GM23338 (cell line): Measurements from ENCODE around the gene MAMLD1. TPM values are rescaled to one million over a fixed set of nuclear protein-coding genes. Genes with fewer than 3 reads are reported as not detected.

Experiments used
- ATAC-seq: fragments of 200-7000 bp; cut with Tn5 transposase; 3 replicates; pipeline ENCODE4 v1.9.1; 2020
- DNase-seq: peaks from one replicate; pipeline ENCODE4 v3.0.0-alpha.2; 2015; ENCODE audit warnings: low spot score
- H2AFZ ChIP-seq: fragments of 200-600 bp; sonication (generic); 2 replicates; pipeline ENCODE4 v1.8.0; 2016; ENCODE audit warnings: antibody characterized with exemption, mild to moderate bottlenecking, moderate library complexity
- H3F3A ChIP-seq: fragments of 200-600 bp; sonication (generic); replicated peaks from 2 replicates; pipeline ENCODE4 v1.8.0; 2017; ENCODE audit warnings: antibody characterized with exemption, mixed run types, low read depth
- H3K27ac ChIP-seq: fragments of 200-600 bp; sonication (generic); 2 replicates; pipeline ENCODE4 v1.6.1; 2016; ENCODE audit warnings: low read depth
- H3K27me3 ChIP-seq: fragments of 200-600 bp; sonication (generic); 2 replicates; pipeline ENCODE4 v1.8.0; 2016; ENCODE audit warnings: mild to moderate bottlenecking, mixed run types, moderate library complexity; ENCODE audit not compliant: insufficient read depth
- H3K36me3 ChIP-seq: fragments of 200-600 bp; sonication (generic); 2 replicates; pipeline ENCODE4 v1.8.0; 2016; ENCODE audit warnings: mild to moderate bottlenecking; ENCODE audit not compliant: insufficient read depth
- H3K4me1 ChIP-seq: fragments of 200-600 bp; sonication (generic); 2 replicates; pipeline ENCODE4 v1.8.0; 2016; ENCODE audit warnings: mild to moderate bottlenecking, moderate library complexity; ENCODE audit not compliant: insufficient read depth
- H3K4me2 ChIP-seq: fragments of 200-600 bp; sonication (generic); 2 replicates; pipeline ENCODE4 v1.7.1; 2017; ENCODE audit warnings: mixed run types
- H3K4me3 ChIP-seq: fragments of 200-600 bp; sonication (generic); 2 replicates; pipeline ENCODE4 v1.6.1; 2016; ENCODE audit warnings: mixed run types
- H3K79me2 ChIP-seq: fragments of 200-600 bp; sonication (generic); replicated peaks from 2 replicates; pipeline ENCODE4 v1.8.0; 2017; ENCODE audit warnings: mild to moderate bottlenecking; ENCODE audit not compliant: insufficient read depth
- H3K9me2 ChIP-seq: fragments of 200-600 bp; sonication (generic); 2 replicates; pipeline ENCODE4 v1.8.0; 2017; ENCODE audit not compliant: insufficient read depth
- H4K20me1 ChIP-seq: fragments of 200-600 bp; sonication (generic); replicated peaks from 2 replicates; pipeline ENCODE4 v1.8.0; 2017; ENCODE audit warnings: mild to moderate bottlenecking; ENCODE audit not compliant: insufficient read depth
- H3K27ac Mint-ChIP-seq: 2 replicates; pipeline ENCODE4 v1.8.0; 2020; ENCODE audit warnings: inconsistent platforms, mild to moderate bottlenecking, moderate library complexity, mixed read lengths
- H3K27me3 Mint-ChIP-seq: 3 replicates; pipeline ENCODE4 v1.8.0; 2022; ENCODE audit warnings: low read depth, mild to moderate bottlenecking, moderate library complexity, mixed read lengths, inconsistent platforms; ENCODE audit not compliant: insufficient read depth, poor library complexity
- H3K36me3 Mint-ChIP-seq: 3 replicates; pipeline ENCODE4 v1.8.0; 2021; ENCODE audit warnings: low read depth, mild to moderate bottlenecking, inconsistent platforms, moderate library complexity, mixed read lengths
- H3K4me1 Mint-ChIP-seq: 3 replicates; pipeline ENCODE4 v1.8.0; 2020; ENCODE audit warnings: mild to moderate bottlenecking, inconsistent platforms, mixed read lengths
- H3K4me3 Mint-ChIP-seq: 3 replicates; pipeline ENCODE4 v1.8.0; 2021; ENCODE audit warnings: moderate library complexity, mild to moderate bottlenecking, inconsistent platforms, mixed read lengths
- H3K9me3 Mint-ChIP-seq: 3 replicates; pipeline ENCODE4 v1.8.0; 2020; ENCODE audit warnings: moderate library complexity, mild to moderate bottlenecking, inconsistent platforms, mixed read lengths
- CREB1 ChIP-seq: fragments of 250-450 bp; sonication (Bioruptor Pico); IDR thresholded peaks from 2 replicates; pipeline ENCODE4 v1.5.0; 2020; ENCODE audit warnings: low read depth, mild to moderate bottlenecking, moderate library complexity
- CTCF ChIP-seq, 2 experiments: fragments of 200-600 bp in 1 of 2; sonication (generic) in 1 of 2; conservative IDR thresholded peaks; 2 replicates each; pipeline versions ENCODE4 v1.5.1 to v1.6.1; 2016 to 2017; ENCODE audit warnings: antibody characterized with exemption in 2 of 2, low read depth in 2 of 2, mild to moderate bottlenecking in 2 of 2, moderate library complexity in 1 of 2
- ETS1 ChIP-seq: IDR thresholded peaks from 2 replicates; pipeline ENCODE4 v1.6.1; 2016; ENCODE audit warnings: antibody characterized with exemption
- EZH2 ChIP-seq: fragments of 200-600 bp; sonication (generic); IDR thresholded peaks from one replicate; pipeline ENCODE4 v1.8.0; 2017; ENCODE audit warnings: antibody characterized with exemption, mild to moderate bottlenecking, low read depth; ENCODE audit not compliant: unreplicated experiment
- EZH2phosphoT487 ChIP-seq: fragments of 200-600 bp; sonication (generic); IDR thresholded peaks from one replicate; pipeline ENCODE4 v1.8.1; 2018; ENCODE audit warnings: antibody characterized with exemption; ENCODE audit not compliant: unreplicated experiment
- JUNB ChIP-seq: IDR thresholded peaks from one replicate; pipeline ENCODE4 v1.6.1; 2016; ENCODE audit warnings: antibody characterized with exemption; ENCODE audit not compliant: unreplicated experiment
- NANOG ChIP-seq: IDR thresholded peaks from 2 replicates; pipeline ENCODE4 v1.6.1; 2016; ENCODE audit warnings: antibody characterized with exemption, borderline replicate concordance
- POLR2AphosphoS5 ChIP-seq: IDR thresholded peaks from 2 replicates; pipeline ENCODE4 v1.6.1; 2016; ENCODE audit warnings: antibody characterized with exemption, low read depth
- REST ChIP-seq: IDR thresholded peaks from one replicate; pipeline ENCODE4 v1.6.1; 2018; ENCODE audit warnings: antibody characterized with exemption; ENCODE audit not compliant: unreplicated experiment
- STAT1 ChIP-seq: IDR thresholded peaks from one replicate; pipeline ENCODE4 v1.6.1; 2016; ENCODE audit warnings: antibody characterized with exemption; ENCODE audit not compliant: unreplicated experiment
- ZNF114 ChIP-seq: fragments of 250-450 bp; sonication (Bioruptor Pico); IDR thresholded peaks from 2 replicates; pipeline ENCODE4 v1.5.0; 2020; ENCODE audit warnings: mild to moderate bottlenecking, moderate library complexity
- ZNF331 ChIP-seq: fragments of 250-450 bp; sonication (Bioruptor Pico); IDR thresholded peaks from 2 replicates; pipeline ENCODE4 v1.5.0; 2020; ENCODE audit warnings: low read depth, mild to moderate bottlenecking, moderate library complexity
- ZNF462 ChIP-seq: fragments of 250-450 bp; sonication (Bioruptor Pico); IDR thresholded peaks from 2 replicates; pipeline ENCODE4 v1.5.0; 2020; ENCODE audit warnings: mild to moderate bottlenecking, moderate library complexity
- polyA plus RNA-seq: library from polyadenylated mRNA; unstranded; fragments of >200 nt; fragmentation: Nextera tagmentation; extraction: Ambion mirVana; gene quantifications from 2 replicates; pipeline ENCODE4 v1.2.1, GENCODE V29; 2016
- total RNA-seq: library from RNA; depleted of rRNA; stranded (reverse); fragments of >200 nt; shearing (Covaris generic); gene quantifications from 2 replicates; pipeline ENCODE4 v1.2.3, GENCODE V29; 2014

MAMLD1 gene
- total and polyA plus RNA-seq, 2 experiments from 2014 or later, result 0.13 to 0.21 TPM

GRCh38 chrX:150361777-150362351, 1.3 kb upstream of the MAMLD1 start:
- Mint-ChIP-seq H3K4me3 (peak overlapping the region; percentile 62), H3K27me3 (peaks cover 60% of the 10 kb centered on the region), H3K36me3 (no peaks in the 10 kb centered on the region), H3K4me1 (peaks cover 8% of the 10 kb centered on the region), H3K27ac (no peak overlapping the region), H3K9me3 (no peaks in the 10 kb centered on the region)
- Histone ChIP-seq H3K4me3 (peak overlapping the region; percentile 58), H3K79me2 (no peaks in the 10 kb centered on the region), H3K4me1 (no peaks in the 10 kb centered on the region; the same call in 1 of the 2 replicates), H2AFZ (no peak overlapping the region), H3K27me3 (peaks cover 76% of the 10 kb centered on the region), H3K9me2 (no peaks in the 10 kb centered on the region), H4K20me1 (no peaks in the 10 kb centered on the region), H3K27ac (no peak overlapping the region), H3K4me2 (peak overlapping the region; percentile 78), H3K36me3 (no peaks in the 10 kb centered on the region), H3F3A (no peaks in the 10 kb centered on the region)
- peak; percentile 41 for DNase-seq
- no peak for ATAC-seq
- no peak for TF ChIP-seq JUNB
- TF ChIP-seq ETS1, result no peak
- TF ChIP-seq EZH2, result no peak
- TF ChIP-seq ZNF114 (CRISPR knock-in tag), result no peak
- TF ChIP-seq CTCF (conservative IDR thresholded peaks at IDR 0.05; ENCODE audit: low read depth in 2 of 2), result no peak
- no peak for TF ChIP-seq ZNF462 (CRISPR knock-in tag)
- no peak for TF ChIP-seq CREB1
- TF ChIP-seq NANOG, result no peak
- no peak for TF ChIP-seq STAT1
- TF ChIP-seq REST, result no peak
- no peak for TF ChIP-seq POLR2AphosphoS5
- TF ChIP-seq ZNF331 (CRISPR knock-in tag), result no peak
- TF ChIP-seq EZH2phosphoT487, result no peak
